Lung (tissue), 12 donors: ENCODE results near the gene LRRC25. TPM values are rescaled to one million over a fixed set of nuclear protein-coding genes. Genes with fewer than 3 reads are reported as not detected.

Experiments
- ATAC-seq: fragments of 200-7000 bp; cut with Tn5 transposase; one replicate; pipeline ENCODE4 v1.9.1; 2020; ENCODE audit warnings: moderate number of reproducible peaks; ENCODE audit not compliant: insufficient read depth, low FRiP score
- DNase-seq, 3 donors: peaks; one replicate each; pipeline ENCODE4 v3.0.0-alpha.2; 2013 to 2017
- H3K27ac ChIP-seq, 2 donors: one replicate each; pipeline ENCODE4 v1.5.1; 2013; ENCODE audit warnings: mild to moderate bottlenecking in 2 of 2, moderate library complexity in 2 of 2, control low read depth in 1 of 2, inconsistent platforms in 1 of 2, low read depth in 1 of 2, low read length in 1 of 2
- H3K27me3 ChIP-seq, 3 donors: one replicate each; pipeline ENCODE4 v1.5.1; 2013; ENCODE audit warnings: low read length in 2 of 3; ENCODE audit not compliant: control insufficient read depth in 3 of 3, insufficient read depth in 3 of 3
- H3K36me3 ChIP-seq, 4 donors: one replicate each; pipeline ENCODE4 v1.5.1; 2013; ENCODE audit warnings: low read length in 4 of 4, mild to moderate bottlenecking in 1 of 4, moderate library complexity in 1 of 4; ENCODE audit not compliant: control insufficient read depth in 4 of 4, insufficient read depth in 4 of 4
- H3K4me1 ChIP-seq, 5 donors: one replicate each; pipeline ENCODE4 v1.5.1; 2013; ENCODE audit warnings: low read length in 5 of 5, mild to moderate bottlenecking in 2 of 5, moderate library complexity in 1 of 5; ENCODE audit not compliant: control insufficient read depth in 5 of 5, insufficient read depth in 5 of 5
- H3K4me3 ChIP-seq: one replicate; pipeline ENCODE4 v1.5.1; 2013; ENCODE audit warnings: mild to moderate bottlenecking, control low read depth, moderate library complexity
- H3K9ac ChIP-seq, 2 donors: one replicate each; pipeline ENCODE4 v1.5.1; 2013; ENCODE audit warnings: low read length in 2 of 2, control low read depth in 1 of 2; ENCODE audit not compliant: insufficient read depth in 1 of 2
- H3K9me3 ChIP-seq, 4 donors: one replicate each; pipeline ENCODE4 v1.5.1; 2013; ENCODE audit warnings: low read length in 3 of 4, mild to moderate bottlenecking in 1 of 4, moderate library complexity in 1 of 4; ENCODE audit not compliant: control insufficient read depth in 4 of 4, insufficient read depth in 3 of 4
- CTCF ChIP-seq: IDR thresholded peaks from 2 replicates; pipeline ENCODE4 v1.5.1; 2012; ENCODE audit warnings: mild to moderate bottlenecking; ENCODE audit errors: control extremely low read depth, extremely low read depth
- WGBS, 2 donors: extraction: QIAGEN DNeasy Blood & Tissue Kit; methylation state at CpG; one replicate each; pipeline ENCODE4 v1.1.7; 2013; 5-methylcytosine and 5-hydroxymethylcytosine counted together
- polyA plus RNA-seq, 2 donors: library from polyadenylated mRNA; stranded (reverse); fragments of 200-250 nt; gene quantifications; one replicate each; pipeline ENCODE4 v1.2.1, GENCODE V29; 2013
- total RNA-seq, 2 donors: library from RNA; depleted of rRNA in 1 of 2; stranded (reverse); fragments of >200 nt in 1 of 2; gene quantifications; one replicate each; pipeline ENCODE4 v1.2.1, GENCODE V29; 2014 to 2021
- donor health status: control.
- donor health status: control.
- donor health status: Bipolar disorder and iron deficiency.
- donor health status: healthy.
- donor health status: DM: yes; HTN: yes; CAD: no.

Gene LRRC25
- total and polyA plus RNA-seq, 4 donors: 8.5 to 119 (median 27.0) TPM

DNA sequence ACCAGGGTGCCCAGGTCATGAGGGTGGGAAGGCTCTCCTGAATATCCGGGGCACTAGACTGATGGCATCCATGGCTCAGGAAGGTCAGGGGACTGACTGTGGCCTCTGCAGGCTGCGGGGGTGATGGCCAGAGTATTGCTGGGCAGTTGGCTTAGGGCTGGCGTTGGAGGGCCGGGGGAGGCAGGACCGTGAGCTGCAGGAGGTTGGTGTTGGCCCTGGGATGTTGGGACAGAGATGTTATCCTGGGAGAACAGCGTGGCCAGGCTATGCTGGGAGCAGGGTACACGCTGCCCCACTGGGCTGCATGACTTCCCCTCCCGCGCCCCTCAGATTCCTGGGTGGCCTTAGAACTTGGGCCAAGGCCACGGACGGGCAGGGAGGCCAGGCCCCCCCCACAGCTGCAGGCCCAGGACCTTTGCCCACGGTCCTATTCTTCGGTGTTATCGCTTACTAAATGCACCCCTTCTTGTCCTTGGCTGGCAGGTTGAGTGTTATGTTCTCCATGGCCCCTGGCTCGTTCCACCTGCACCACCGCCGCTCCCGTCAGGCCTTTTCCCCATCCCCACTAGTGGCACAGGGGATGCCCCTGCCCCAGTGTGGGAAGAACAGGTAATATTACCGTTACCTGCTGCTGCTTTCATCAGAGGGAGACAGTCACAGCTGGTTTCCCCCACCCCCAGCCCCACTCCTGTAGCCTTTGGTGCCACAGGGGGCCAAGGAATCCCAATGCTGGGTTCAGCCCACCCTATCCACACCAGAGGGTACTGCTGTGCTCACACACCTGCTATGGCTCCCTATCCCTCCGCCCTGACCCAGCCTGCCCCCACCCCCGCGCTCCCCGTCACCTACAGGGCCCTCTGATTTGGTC, 43.7 kb upstream of the LRRC25 start:
- Histone ChIP-seq H3K4me1 (peaks cover 0 to 18% (median 14%) of the 10 kb centered on the region in 5 donors), H3K27ac (no peak overlapping the region), H3K36me3 (peaks cover 0 to 31% (median 4%) of the 10 kb centered on the region in 4 donors), H3K4me3 (no peak overlapping the region), H3K27me3 (no peaks in the 10 kb centered on the region), H3K9ac (no peak overlapping the region), H3K9me3 (no peaks in the 10 kb centered on the region)
- DNase-seq: no peak
- ATAC-seq: no peak
- 87 to 88% methylated on average over 23 of the region's 23 CpGs for WGBS, 2 donors
- TF ChIP-seq CTCF: no peak

DNA sequence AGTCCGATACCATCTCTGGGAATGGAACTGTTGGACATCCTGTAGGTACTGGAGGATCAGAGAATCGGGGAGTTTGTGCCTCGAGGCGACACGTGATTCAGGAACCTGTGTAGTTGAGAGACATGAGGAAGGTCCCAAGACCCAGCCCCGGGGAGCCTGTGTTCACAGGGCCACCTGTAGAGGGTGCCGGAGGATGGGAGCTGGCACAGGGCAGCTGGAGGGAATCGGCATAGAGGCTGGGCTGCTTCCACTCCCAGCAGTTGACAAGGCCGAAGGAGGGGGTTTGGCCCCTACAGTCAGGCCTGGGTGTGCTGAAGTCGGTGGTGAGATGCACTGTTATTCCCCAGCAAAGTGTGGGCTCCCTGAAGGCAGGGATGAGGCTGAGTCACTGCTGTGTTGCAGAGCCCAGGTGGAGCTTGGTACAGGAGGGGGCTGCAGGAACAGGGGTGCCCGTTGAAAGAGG, 43.0 kb upstream of the LRRC25 start:
- H3K27ac ChIP-seq: no peak overlapping the region
- ATAC-seq (no peak), DNase-seq (no peak)
- no peaks in the 10 kb centered on the region for H3K27me3 ChIP-seq
- WGBS, 2 donors: 48 to 49% methylated on average over 11 of the region's 11 CpGs
- peaks cover 0 to 20% (median 14%) of the 10 kb centered on the region in 5 donors for H3K4me1 ChIP-seq
- H3K9ac ChIP-seq: no peak overlapping the region
- no peaks in the 10 kb centered on the region for H3K9me3 ChIP-seq
- no peak overlapping the region for H3K4me3 ChIP-seq
- H3K36me3 ChIP-seq: peaks cover 0 to 24% (median 4%) of the 10 kb centered on the region in 4 donors
- TF ChIP-seq CTCF: no peak

- Histone ChIP-seq H3K4me1 (peaks cover 0 to 20% (median 14%) of the 10 kb centered on the region in 5 donors), H3K27me3 (no peaks in the 10 kb centered on the region), H3K36me3 (peaks cover 0 to 21% (median 2%) of the 10 kb centered on the region in 4 donors), H3K9me3 (no peaks in the 10 kb centered on the region), H3K4me3 (no peak overlapping the region), H3K27ac (no peak overlapping the region), H3K9ac (no peak overlapping the region)
- ATAC-seq (no peak), DNase-seq (no peak)
- WGBS, 2 donors: 77 to 91% methylated on average over 9 of the region's 9 CpGs
- TF ChIP-seq CTCF: no peak
Measured at GRCh38 chr19:18439910-18440237, 42.5 kb upstream of the LRRC25 start.
